Fibroblast of mammary gland (primary cell): ENCODE data around the gene CLMN.

Source experiments
- DNase-seq: peaks from one replicate; pipeline ENCODE4 v3.0.0-alpha.2; 2010; ENCODE audit warnings: low read depth
- H3K4me3 ChIP-seq: 2 replicates; pipeline ENCODE4 v1.5.1; 2011; ENCODE audit warnings: low read depth, mild to moderate bottlenecking, low read length, moderate library complexity; ENCODE audit not compliant: control insufficient read depth
- TF ChIP-seq, protein P1 (sequence below): conservative IDR thresholded peaks from 2 replicates; pipeline ENCODE4 v1.5.1; 2011; ENCODE audit warnings: low read depth, low read length, inconsistent platforms; ENCODE audit not compliant: control insufficient read depth, insufficient read depth

The CLMN gene

DNA sequence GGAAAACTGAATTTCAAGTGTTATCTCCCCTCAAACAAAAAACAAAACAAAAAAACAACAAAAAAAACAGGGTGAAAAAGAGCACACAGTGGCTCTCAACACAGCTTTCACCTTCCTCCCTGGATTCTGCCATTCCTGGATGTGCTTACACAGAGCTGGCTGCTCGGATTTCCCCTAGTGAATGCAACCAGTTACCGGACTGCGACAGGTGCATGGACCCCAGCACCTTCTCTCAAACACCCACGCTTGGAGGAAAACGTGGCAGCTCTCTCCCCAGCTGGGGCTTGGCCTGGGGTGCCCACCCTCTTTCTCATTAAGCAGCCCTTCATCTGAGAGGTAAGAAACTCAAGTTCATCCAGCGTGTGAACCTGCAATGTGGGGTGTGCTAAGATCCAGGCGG is 128.9 kb downstream of the CLMN start:
- TF ChIP-seq, protein P1, sequence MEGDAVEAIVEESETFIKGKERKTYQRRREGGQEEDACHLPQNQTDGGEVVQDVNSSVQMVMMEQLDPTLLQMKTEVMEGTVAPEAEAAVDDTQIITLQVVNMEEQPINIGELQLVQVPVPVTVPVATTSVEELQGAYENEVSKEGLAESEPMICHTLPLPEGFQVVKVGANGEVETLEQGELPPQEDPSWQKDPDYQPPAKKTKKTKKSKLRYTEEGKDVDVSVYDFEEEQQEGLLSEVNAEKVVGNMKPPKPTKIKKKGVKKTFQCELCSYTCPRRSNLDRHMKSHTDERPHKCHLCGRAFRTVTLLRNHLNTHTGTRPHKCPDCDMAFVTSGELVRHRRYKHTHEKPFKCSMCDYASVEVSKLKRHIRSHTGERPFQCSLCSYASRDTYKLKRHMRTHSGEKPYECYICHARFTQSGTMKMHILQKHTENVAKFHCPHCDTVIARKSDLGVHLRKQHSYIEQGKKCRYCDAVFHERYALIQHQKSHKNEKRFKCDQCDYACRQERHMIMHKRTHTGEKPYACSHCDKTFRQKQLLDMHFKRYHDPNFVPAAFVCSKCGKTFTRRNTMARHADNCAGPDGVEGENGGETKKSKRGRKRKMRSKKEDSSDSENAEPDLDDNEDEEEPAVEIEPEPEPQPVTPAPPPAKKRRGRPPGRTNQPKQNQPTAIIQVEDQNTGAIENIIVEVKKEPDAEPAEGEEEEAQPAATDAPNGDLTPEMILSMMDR: no peak
- no peak for DNase-seq
- no peak overlapping the region for H3K4me3 ChIP-seq

DNA sequence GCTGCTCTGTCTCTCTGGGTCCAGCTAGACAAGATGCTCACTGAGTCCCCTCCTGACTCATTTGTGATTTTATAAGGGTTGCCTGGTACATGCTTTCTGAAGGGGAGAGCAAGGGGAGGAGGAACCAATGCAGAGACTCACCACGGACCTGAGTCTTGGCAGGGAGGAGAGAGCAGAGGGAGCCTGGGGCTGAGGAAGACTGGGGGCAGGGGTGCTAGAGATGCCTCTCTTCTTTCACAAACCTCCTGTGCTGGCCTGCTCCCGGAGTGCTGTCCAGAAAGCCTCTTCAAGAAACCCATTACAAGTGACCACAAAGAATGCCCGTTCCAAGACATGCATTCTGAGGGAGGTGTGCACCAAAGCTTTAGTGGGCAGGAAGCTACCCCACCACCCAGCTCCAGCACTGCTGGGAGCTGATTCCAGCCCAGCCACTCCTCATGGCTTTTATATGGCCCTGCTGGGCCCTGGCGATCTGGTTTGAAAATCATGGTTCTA is 129.3 kb downstream of the CLMN start:
- DNase-seq: no peak
- no peak overlapping the region for H3K4me3 ChIP-seq
- TF ChIP-seq, protein P1: no peak

DNA sequence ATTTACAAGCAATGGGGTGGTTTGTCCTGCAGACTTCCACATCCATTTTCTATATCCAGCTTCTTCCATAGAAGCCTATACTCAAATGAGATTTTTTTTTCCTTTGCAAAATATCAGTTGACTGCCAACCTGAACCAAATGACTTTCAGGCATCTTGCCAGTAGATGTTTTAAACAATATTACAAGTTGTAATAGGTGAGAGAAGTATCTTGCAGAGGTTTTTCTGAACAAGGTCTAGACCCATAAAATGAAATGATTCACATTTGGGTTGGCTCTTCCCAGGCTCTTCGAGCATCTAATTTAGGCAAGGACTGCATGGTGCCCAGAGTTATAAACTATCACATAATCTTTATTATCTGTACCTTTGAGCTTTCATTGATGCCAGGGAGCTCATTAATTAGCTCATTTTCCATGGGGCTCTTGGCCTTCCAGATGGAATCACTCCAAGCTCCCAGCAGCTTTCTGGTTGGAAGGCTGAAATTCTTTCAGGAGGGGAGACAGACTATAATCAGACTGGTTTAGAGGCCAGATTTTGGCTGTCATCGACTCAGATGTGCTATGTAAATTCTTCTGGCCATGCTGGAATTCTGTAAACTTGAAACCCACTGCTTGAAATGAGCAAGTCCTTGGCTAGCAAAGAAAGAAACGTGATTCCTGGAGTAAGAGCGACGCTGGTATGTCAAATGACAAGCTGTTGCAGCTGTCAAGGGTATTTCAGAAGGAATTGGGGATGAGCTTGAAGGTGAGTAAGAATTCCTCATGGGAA is 130.2 kb downstream of the CLMN start:
- TF ChIP-seq, protein P1: no peak
- no peak for DNase-seq
- H3K4me3 ChIP-seq: no peak overlapping the region

DNA sequence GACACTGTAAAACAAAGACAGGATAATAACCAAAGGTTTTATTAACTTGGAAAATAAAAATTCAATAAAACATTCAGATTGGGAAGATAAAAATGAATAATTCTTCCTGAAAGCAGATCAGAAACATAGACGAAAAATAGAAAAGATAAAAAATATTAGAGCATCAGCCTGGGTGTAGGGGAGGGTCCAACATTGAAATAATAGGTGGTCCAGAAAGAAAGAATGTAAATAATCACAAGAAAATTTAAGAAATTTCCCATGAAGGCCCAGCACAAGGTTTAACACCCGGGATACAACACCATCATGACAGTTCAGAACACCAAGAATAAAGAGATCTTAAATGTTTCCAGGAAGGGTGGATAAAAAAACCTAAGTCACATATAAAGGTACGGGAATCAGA is 131.3 kb downstream of the CLMN start:
- DNase-seq: no peak
- TF ChIP-seq, protein P1: no peak
- no peak overlapping the region for H3K4me3 ChIP-seq

DNA sequence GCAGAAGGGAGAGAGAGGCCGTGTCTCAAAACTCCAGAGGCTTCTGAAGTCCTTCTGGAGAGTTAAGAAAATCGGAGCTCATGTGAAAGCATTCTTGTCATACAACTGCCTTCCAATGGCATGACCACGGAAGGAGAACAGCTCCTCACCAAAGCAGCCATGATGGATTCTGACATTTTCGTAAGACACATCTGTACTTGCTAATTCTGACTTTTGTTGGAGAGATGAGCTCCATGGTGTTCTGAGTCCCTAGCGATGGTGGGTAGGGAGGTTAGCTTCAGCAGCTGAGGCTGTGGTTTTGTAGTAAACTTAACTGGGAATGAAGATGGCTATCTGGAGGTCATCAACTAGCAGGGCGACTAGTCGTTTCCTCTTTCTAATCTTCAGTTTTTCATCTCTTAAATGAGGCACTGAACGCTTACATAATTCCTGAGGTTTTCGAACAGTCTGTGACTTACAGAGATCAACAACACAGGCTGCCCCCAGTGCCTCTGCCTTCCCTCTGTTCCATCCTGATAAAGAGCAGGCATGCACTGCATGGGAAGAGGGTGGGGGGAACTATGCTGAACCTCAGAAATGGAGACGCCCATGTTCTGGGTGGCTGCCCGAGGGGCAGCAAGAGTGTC is 133.8 kb downstream of the CLMN start:
- no peak for DNase-seq
- TF ChIP-seq, protein P1: no peak
- H3K4me3 ChIP-seq: no peak overlapping the region

DNA sequence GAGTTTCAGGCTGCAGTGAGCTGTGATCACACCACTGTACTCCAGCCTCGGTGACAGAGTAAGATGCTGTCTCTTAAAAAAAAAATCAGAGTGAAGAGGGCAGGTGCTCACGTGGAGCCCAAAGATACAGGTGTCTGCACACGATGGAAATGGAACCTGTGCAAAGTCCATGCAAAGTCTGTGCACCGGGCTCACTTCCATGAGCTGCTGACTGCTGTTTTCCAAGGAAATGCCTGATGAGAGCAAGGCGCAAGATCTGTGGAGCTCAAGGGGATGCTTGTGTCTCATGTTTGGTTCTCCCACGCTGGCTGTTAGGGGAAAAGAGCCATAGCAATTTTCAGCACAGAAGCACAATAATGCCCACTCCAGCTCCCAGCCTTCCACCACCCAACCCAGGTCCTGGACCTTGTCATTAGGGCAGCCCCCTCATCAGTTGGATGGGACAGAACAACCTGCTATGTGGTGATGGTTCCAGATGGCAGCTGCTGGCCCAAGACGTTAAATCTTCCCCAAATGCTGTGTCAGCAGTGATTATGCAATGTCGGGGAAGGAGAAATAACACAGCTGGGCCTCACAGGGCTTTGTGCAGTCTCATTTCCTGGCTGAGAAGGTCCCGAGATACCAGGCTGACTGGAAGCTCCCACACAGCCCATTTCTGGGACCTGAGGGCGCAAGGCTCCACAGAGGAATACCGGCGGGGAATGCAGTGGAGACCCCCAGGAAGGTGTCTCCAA is 134.5 kb downstream of the CLMN start:
- TF ChIP-seq, protein P1: no peak
- peak; percentile 79 for DNase-seq
- no peak overlapping the region for H3K4me3 ChIP-seq
